Measurements from ENCODE around the gene ATP11A.

Gene ATP11A

GRCh38 chr13:112908342-112908741, 218.5 kb downstream of the ATP11A start:
- H4K20me1 ChIP-seq (ENCODE audit: insufficient read depth) = no peaks in the 10 kb centered on the region
- no peaks in the 10 kb centered on the region for H3K27me3 ChIP-seq (ENCODE audit: insufficient read depth, low read depth)
- no peak overlapping the region for H2AFZ ChIP-seq (ENCODE audit: low read depth)
- TF ChIP-seq CTCF (conservative IDR thresholded peaks at IDR 0.05; ENCODE audit: low read depth, low read length) = no peak
- no peak overlapping the region for H3K4me3 ChIP-seq (IDR thresholded peaks at IDR 0.05; ENCODE audit: insufficient read depth, low read depth, low read length)
- no peaks in the 10 kb centered on the region for H3K36me3 ChIP-seq (ENCODE audit: insufficient read depth)
- H3K4me2 ChIP-seq = no peak overlapping the region
- H3K27ac ChIP-seq = no peak overlapping the region
- H3K9ac ChIP-seq = no peak overlapping the region
- no peaks in the 10 kb centered on the region for H3K4me1 ChIP-seq (ENCODE audit: low read depth, poor library complexity, severe bottlenecking)
- H3K79me2 ChIP-seq (ENCODE audit: insufficient read depth, low read depth) = no peaks in the 10 kb centered on the region

- Histone ChIP-seq H3K4me2 (no peak overlapping the region), H3K79me2 (ENCODE audit: insufficient read depth, low read depth) (no peaks in the 10 kb centered on the region), H4K20me1 (ENCODE audit: insufficient read depth) (no peaks in the 10 kb centered on the region), H3K36me3 (ENCODE audit: insufficient read depth) (no peaks in the 10 kb centered on the region), H3K9ac (no peak overlapping the region), H3K27me3 (ENCODE audit: insufficient read depth, low read depth) (no peaks in the 10 kb centered on the region), H3K27ac (no peak overlapping the region), H3K4me1 (ENCODE audit: low read depth, poor library complexity, severe bottlenecking) (no peaks in the 10 kb centered on the region), H3K4me3 (IDR thresholded peaks at IDR 0.05; ENCODE audit: insufficient read depth, low read depth, low read length) (no peak overlapping the region), H2AFZ (ENCODE audit: low read depth) (no peak overlapping the region)
- no peak for TF ChIP-seq CTCF (conservative IDR thresholded peaks at IDR 0.05; ENCODE audit: low read depth, low read length)
These were observed 220.2 kb downstream of the ATP11A start for GRCh38 chr13:112910016-112910415.

GRCh38 chr13:112910616-112911280, 220.9 kb downstream of the ATP11A start:
- Histone ChIP-seq H2AFZ (ENCODE audit: low read depth) (no peak overlapping the region), H3K36me3 (ENCODE audit: insufficient read depth) (no peaks in the 10 kb centered on the region), H3K4me2 (no peak overlapping the region), H3K4me3 (IDR thresholded peaks at IDR 0.05; ENCODE audit: insufficient read depth, low read depth, low read length) (no peak overlapping the region), H3K4me1 (ENCODE audit: low read depth, poor library complexity, severe bottlenecking) (no peaks in the 10 kb centered on the region), H4K20me1 (ENCODE audit: insufficient read depth) (no peaks in the 10 kb centered on the region), H3K79me2 (ENCODE audit: insufficient read depth, low read depth) (no peaks in the 10 kb centered on the region), H3K27me3 (ENCODE audit: insufficient read depth, low read depth) (no peaks in the 10 kb centered on the region), H3K27ac (no peak overlapping the region), H3K9ac (no peak overlapping the region)
- TF ChIP-seq CTCF (conservative IDR thresholded peaks at IDR 0.05; ENCODE audit: low read depth, low read length) = no peak

GRCh38 chr13:112911285-112911701, 221.5 kb downstream of the ATP11A start:
- no peak overlapping the region for H3K4me3 ChIP-seq (IDR thresholded peaks at IDR 0.05; ENCODE audit: insufficient read depth, low read depth, low read length)
- no peak overlapping the region for H3K4me2 ChIP-seq
- H3K36me3 ChIP-seq (ENCODE audit: insufficient read depth) = no peaks in the 10 kb centered on the region
- H3K27me3 ChIP-seq (ENCODE audit: insufficient read depth, low read depth) = no peaks in the 10 kb centered on the region
- H3K4me1 ChIP-seq (ENCODE audit: low read depth, poor library complexity, severe bottlenecking) = no peaks in the 10 kb centered on the region
- H3K9ac ChIP-seq = no peak overlapping the region
- H4K20me1 ChIP-seq (ENCODE audit: insufficient read depth) = no peaks in the 10 kb centered on the region
- no peak overlapping the region for H2AFZ ChIP-seq (ENCODE audit: low read depth)
- H3K79me2 ChIP-seq (ENCODE audit: insufficient read depth, low read depth) = no peaks in the 10 kb centered on the region
- TF ChIP-seq CTCF (conservative IDR thresholded peaks at IDR 0.05; ENCODE audit: low read depth, low read length) = no peak
- no peak overlapping the region for H3K27ac ChIP-seq
